Muscle layer of duodenum (tissue), 2 donors: ENCODE results near the gene FGF5.

ENCODE experiments used
- H3K27ac ChIP-seq: one replicate; pipeline ENCODE4 v1.7.0; 2013; ENCODE audit warnings: mild to moderate bottlenecking, low read length
- H3K27me3 ChIP-seq: one replicate; pipeline ENCODE4 v1.7.0; 2013; ENCODE audit warnings: low read depth, mild to moderate bottlenecking, control low read depth, low read length
- H3K36me3 ChIP-seq, 2 donors: one replicate each; pipeline ENCODE4 v1.7.0; 2013; ENCODE audit warnings: low read length in 2 of 2, control low read depth in 1 of 2, mild to moderate bottlenecking in 1 of 2; ENCODE audit not compliant: insufficient read depth in 2 of 2, control insufficient read depth in 1 of 2
- H3K4me1 ChIP-seq, 2 donors: one replicate each; pipeline ENCODE4 v1.7.0; 2013; ENCODE audit warnings: low read length in 2 of 2, mild to moderate bottlenecking in 2 of 2, control low read depth in 1 of 2, moderate library complexity in 1 of 2; ENCODE audit not compliant: insufficient read depth in 2 of 2, control insufficient read depth in 1 of 2
- H3K4me3 ChIP-seq, 2 donors: one replicate each; pipeline ENCODE4 v1.7.0; 2013; ENCODE audit warnings: low read length in 2 of 2, low read depth in 1 of 2, mild to moderate bottlenecking in 1 of 2
- H3K9me3 ChIP-seq, 2 donors: one replicate each; pipeline ENCODE4 v1.7.0; 2013; ENCODE audit warnings: low read length in 2 of 2, control low read depth in 1 of 2, mild to moderate bottlenecking in 1 of 2; ENCODE audit not compliant: control insufficient read depth in 1 of 2
- donor health status: healthy.

Gene FGF5

GRCh38 chr4:80255329-80256095 is 11.0 kb upstream of the FGF5 start:
- Histone ChIP-seq H3K27me3 (no peaks in the 10 kb centered on the region), H3K36me3 (no peaks in the 10 kb centered on the region), H3K9me3 (no peaks in the 10 kb centered on the region), H3K4me3 (no peak overlapping the region), H3K4me1 (no peaks in the 10 kb centered on the region), H3K27ac (no peak overlapping the region)

- no peaks in the 10 kb centered on the region for H3K36me3 ChIP-seq
- H3K4me3 ChIP-seq = no peak overlapping the region
- no peaks in the 10 kb centered on the region for H3K4me1 ChIP-seq
- no peak overlapping the region for H3K27ac ChIP-seq
- H3K9me3 ChIP-seq = no peaks in the 10 kb centered on the region
- no peaks in the 10 kb centered on the region for H3K27me3 ChIP-seq
Observed at GRCh38 chr4:80257851-80258250, 8.6 kb upstream of the FGF5 start.

- no peak overlapping the region for H3K27ac ChIP-seq
- peaks cover 8% of the 10 kb centered on the region for H3K27me3 ChIP-seq
- no peaks in the 10 kb centered on the region for H3K4me1 ChIP-seq
- no peaks in the 10 kb centered on the region for H3K9me3 ChIP-seq
- H3K36me3 ChIP-seq = no peaks in the 10 kb centered on the region
- H3K4me3 ChIP-seq = no peak overlapping the region
Observed at GRCh38 chr4:80259012-80259411, 7.5 kb upstream of the FGF5 start.

DNA sequence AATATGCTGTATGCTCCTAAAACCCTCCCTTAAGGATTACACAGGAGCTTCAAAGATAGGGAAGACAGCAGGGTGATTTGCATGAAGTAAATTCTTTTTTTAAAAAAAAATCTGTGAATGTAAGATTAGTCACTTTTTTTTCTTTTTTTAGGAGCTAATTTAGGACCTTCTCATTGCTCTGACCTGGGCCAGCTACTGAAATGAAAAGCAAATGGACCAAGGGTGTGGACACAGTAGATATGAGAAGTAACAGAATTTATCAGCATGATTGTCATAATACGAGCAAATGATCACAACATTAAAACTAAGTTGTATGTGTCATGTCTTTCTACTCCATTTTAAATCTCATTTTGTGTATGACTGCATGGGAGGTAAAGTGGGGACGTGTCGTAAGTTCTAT is 6.6 kb upstream of the FGF5 start:
- Histone ChIP-seq H3K27ac (no peak overlapping the region), H3K36me3 (no peaks in the 10 kb centered on the region), H3K27me3 (peaks cover 16% of the 10 kb centered on the region), H3K9me3 (no peaks in the 10 kb centered on the region), H3K4me1 (no peaks in the 10 kb centered on the region), H3K4me3 (no peak overlapping the region)

DNA sequence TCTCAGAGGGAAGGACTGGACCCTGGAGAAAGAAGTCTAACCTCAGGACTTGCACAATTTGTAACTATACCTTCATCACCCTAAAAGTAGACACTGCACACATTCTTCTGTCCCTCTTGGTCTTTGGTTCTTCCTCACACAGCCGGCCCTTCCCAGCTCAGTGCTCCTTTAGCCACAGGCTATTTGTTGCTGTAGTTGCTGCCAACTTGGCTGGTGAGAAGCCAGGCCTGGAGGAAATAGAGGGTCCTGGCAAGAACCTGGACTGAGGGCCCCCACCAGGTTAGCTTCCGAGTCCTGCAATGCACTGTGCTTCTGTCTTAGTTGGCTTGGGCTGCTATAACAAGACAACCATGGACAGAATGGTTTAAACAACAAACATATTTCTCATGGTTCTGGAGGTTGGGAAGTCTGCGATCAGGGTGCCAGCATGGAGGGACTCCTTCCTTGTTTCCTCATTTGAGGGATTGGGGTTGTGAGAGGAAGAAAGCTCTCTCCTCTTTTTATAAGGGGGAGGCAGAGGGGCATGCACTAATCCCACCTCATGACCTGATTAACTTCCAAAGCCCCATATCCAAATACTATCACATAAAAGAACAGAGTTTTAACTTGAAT is 4.4 kb upstream of the FGF5 start:
- Histone ChIP-seq H3K36me3 (peaks cover 0 to 4% of the 10 kb centered on the region in 2 donors), H3K27me3 (peaks cover 35% of the 10 kb centered on the region)

GRCh38 chr4:80263541-80264351 is 2.7 kb upstream of the FGF5 start:
- Histone ChIP-seq H3K4me3 (no peak overlapping the region), H3K36me3 (peaks cover 0 to 4% of the 10 kb centered on the region in 2 donors), H3K27ac (no peak overlapping the region), H3K4me1 (peaks cover 0 to 16% of the 10 kb centered on the region in 2 donors), H3K9me3 (no peaks in the 10 kb centered on the region), H3K27me3 (peaks cover 38% of the 10 kb centered on the region)

More for the DNA sequence above, 4.4 kb upstream of the FGF5 start:
- Histone ChIP-seq H3K4me1 (peaks cover 0 to 16% of the 10 kb centered on the region in 2 donors), H3K9me3 (no peaks in the 10 kb centered on the region), H3K4me3 (no peak overlapping the region), H3K27ac (no peak overlapping the region)

DNA sequence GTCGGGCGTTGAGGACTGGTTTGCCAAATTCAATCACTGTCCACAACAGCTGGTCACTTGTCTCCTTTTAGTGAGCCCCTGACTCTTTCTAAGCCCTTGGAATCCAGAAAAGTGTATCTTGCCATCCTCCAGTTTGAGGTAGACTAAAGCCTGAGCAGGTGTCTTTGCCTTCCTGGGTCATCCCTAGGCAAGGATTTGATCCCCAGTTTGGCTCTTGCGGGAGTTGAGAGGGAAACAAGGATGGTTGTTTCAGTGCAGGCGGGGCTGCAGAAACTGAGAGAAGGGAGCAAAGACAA is 2.2 kb upstream of the FGF5 start:
- H3K27me3 ChIP-seq = peaks cover 43% of the 10 kb centered on the region
- H3K9me3 ChIP-seq = no peaks in the 10 kb centered on the region
- peaks cover 0 to 16% of the 10 kb centered on the region in 2 donors for H3K4me1 ChIP-seq
- no peak overlapping the region for H3K4me3 ChIP-seq
- H3K36me3 ChIP-seq = peaks cover 0 to 4% of the 10 kb centered on the region in 2 donors
- H3K27ac ChIP-seq = no peak overlapping the region

- no peak overlapping the region for H3K4me3 ChIP-seq
- H3K27me3 ChIP-seq = peaks cover 43% of the 10 kb centered on the region
- peaks cover 0 to 16% of the 10 kb centered on the region in 2 donors for H3K4me1 ChIP-seq
- no peaks in the 10 kb centered on the region for H3K9me3 ChIP-seq
- peaks cover 0 to 4% of the 10 kb centered on the region in 2 donors for H3K36me3 ChIP-seq
- H3K27ac ChIP-seq = no peak overlapping the region
Observed at GRCh38 chr4:80264825-80265224, 1.6 kb upstream of the FGF5 start.

- Histone ChIP-seq H3K4me3 (peak overlapping the region; percentile 75 to 83), H3K9me3 (no peaks in the 10 kb centered on the region), H3K27ac (peak overlapping the region; percentile 81), H3K36me3 (peaks cover 0 to 4% of the 10 kb centered on the region in 2 donors), H3K27me3 (peaks cover 43% of the 10 kb centered on the region), H3K4me1 (peaks cover 0 to 16% of the 10 kb centered on the region in 2 donors)
Observed at GRCh38 chr4:80265571-80266252, 752 bp upstream of the FGF5 start.

DNA sequence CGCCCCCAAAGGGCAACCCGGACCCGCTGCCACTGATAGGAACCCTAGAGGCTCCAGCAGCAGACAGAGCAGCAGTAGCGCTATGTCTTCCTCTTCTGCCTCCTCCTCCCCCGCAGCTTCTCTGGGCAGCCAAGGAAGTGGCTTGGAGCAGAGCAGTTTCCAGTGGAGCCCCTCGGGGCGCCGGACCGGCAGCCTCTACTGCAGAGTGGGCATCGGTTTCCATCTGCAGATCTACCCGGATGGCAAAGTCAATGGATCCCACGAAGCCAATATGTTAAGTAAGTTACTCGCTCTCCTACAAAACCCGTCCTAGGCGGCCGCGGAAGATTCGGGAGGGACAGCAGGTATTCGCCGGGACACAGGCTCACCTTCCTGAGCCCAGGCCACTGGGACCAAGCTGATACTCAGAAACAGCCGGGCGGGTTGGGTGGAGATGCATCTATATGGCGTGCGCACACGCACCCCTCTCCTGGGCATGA is 477 bp downstream of the FGF5 start:
- H3K27me3 ChIP-seq = peaks cover 43% of the 10 kb centered on the region
- peaks cover 0 to 4% of the 10 kb centered on the region in 2 donors for H3K36me3 ChIP-seq
- H3K4me1 ChIP-seq = peaks cover 0 to 16% of the 10 kb centered on the region in 2 donors
- H3K4me3 ChIP-seq = peak overlapping the region; percentile 75 to 83
- H3K9me3 ChIP-seq = no peaks in the 10 kb centered on the region
- H3K27ac ChIP-seq = peak overlapping the region; percentile 60
